Adrenal gland (tissue), 12 donors: Measurements from ENCODE around the gene MYPN. TPM values are rescaled to one million over a fixed set of nuclear protein-coding genes. Genes with fewer than 3 reads are reported as not detected.

Experiments used
- DNase-seq, 7 donors: peaks; one replicate each; pipeline ENCODE4 v3.0.0-alpha.2; 2019 to 2020
- H3K27ac ChIP-seq, 5 donors: fragments of 200-600 bp; sonication (generic) in 4 of 5; 1 replicate in 3 of 5; 2 replicates in 2 of 5; pipeline versions ENCODE4 v1.5.1 to v1.8.0; 2016 to 2020; ENCODE audit warnings: mild to moderate bottlenecking in 1 of 5
- H3K27me3 ChIP-seq: fragments of 200-600 bp; 2 replicates; pipeline ENCODE4 v1.8.0; 2021
- H3K36me3 ChIP-seq, 2 donors: fragments of 200-600 bp; replicated peaks in 1 of 2; 1 replicate in 1 of 2; 2 replicates in 1 of 2; pipeline versions ENCODE4 v1.5.1 to v1.8.0; 2018 to 2022
- H3K4me1 ChIP-seq, 2 donors: fragments of 200-600 bp; replicated peaks in 1 of 2; 1 replicate in 1 of 2; 2 replicates in 1 of 2; pipeline versions ENCODE4 v1.5.1 to v1.8.0; 2018 to 2021
- H3K4me3 ChIP-seq, 4 donors: fragments of 200-600 bp; sonication (generic) in 3 of 4; one replicate each; pipeline ENCODE4 v1.5.1; 2016 to 2018
- H3K9me3 ChIP-seq, 3 donors: fragments of 200-600 bp; sonication (generic) in 1 of 3; replicated peaks in 1 of 3; 1 replicate in 2 of 3; 2 replicates in 1 of 3; pipeline versions ENCODE4 v1.5.1 to v1.8.0; 2016 to 2021
- CTCF ChIP-seq, 6 experiments: fragments of 450-650 bp in 4 of 6; fragments of 200-600 bp in 2 of 6; sonication (generic) in 1 of 6; IDR thresholded peaks; 1 replicate in 5 of 6; 2 replicates in 1 of 6; pipeline versions ENCODE4 v1.5.1 to v1.8.0; 2016 to 2021; ENCODE audit warnings: antibody characterized with exemption in 6 of 6, mild to moderate bottlenecking in 2 of 6, moderate library complexity in 1 of 6
- POLR2A ChIP-seq, 2 donors: fragments of 450-650 bp; IDR thresholded peaks; one replicate each; pipeline ENCODE4 v1.6.1; 2017; ENCODE audit warnings: antibody characterized with exemption in 2 of 2, mild to moderate bottlenecking in 2 of 2, moderate library complexity in 1 of 2
- WGBS, 4 donors: extraction: QIAGEN DNeasy Blood & Tissue Kit in 2 of 4; methylation state at CpG; one replicate each; pipeline versions ENCODE4 v1.1.5 to v1.1.7; 2013 to 2017; 5-methylcytosine and 5-hydroxymethylcytosine counted together
- intact Hi-C, 2 donors: fragments of 100-400 bp; cut with DNase I; formaldehyde crosslinking; loops; one replicate each; pipeline versions ENCODE4 v1.14.1 to v1.15.0; 2022 to 2023
- polyA plus RNA-seq, 3 donors: library from polyadenylated mRNA; stranded (reverse); fragments of 200-250 nt in 2 of 3; fragments of 350-450 nt in 1 of 3; fragmentation: Illumina TruSeq in 1 of 3; extraction: RNeasy Lipid Tissue Mini Kit (QIAGEN cat#74804) in 1 of 3; gene quantifications; one replicate each; pipeline ENCODE4 v1.2.3, GENCODE V29; 2013 to 2014
- total RNA-seq, 9 donors: library from RNA; depleted of rRNA in 4 of 9; stranded (reverse); fragments of >200 nt in 4 of 9; fragments of 120-200 nt in 1 of 9; fragmentation: NEBNext Ultra II Directional in 1 of 9; extraction: Animal tissue kit (Norgen Biotek cat#: 25700) in 1 of 9; gene quantifications; one replicate each; pipeline versions ENCODE4 v1.1.0 to v1.2.4, GENCODE V29; 2013 to 2023
- donor health status: healthy with polysubstance abuse.
- donor health status: Bipolar disorder and iron deficiency.
- donor health status: DM: yes; HTN: yes; CAD: no.
- donor health status: DM: no; HTN: no; CAD: no.
- donor health status: DM: no; HTN: no; CAD: no.
- donor health status: DM: yes; HTN: yes; CAD: no.

Gene MYPN
- total and polyA plus RNA-seq, 12 donors = 0.10 to 1.9 (median 0.31) TPM; not detected in 2

- WGBS, 4 donors = 85 to 91% (median 88%) methylated on average over 15 of the region's 15 CpGs
- H3K9me3 ChIP-seq = no peaks in the 10 kb centered on the region
- no peak overlapping the region for H3K27ac ChIP-seq
- intact Hi-C loops = no loop called here
- H3K4me1 ChIP-seq = peaks cover 0 to 10% of the 10 kb centered on the region in 2 donors
- no peaks in the 10 kb centered on the region for H3K27me3 ChIP-seq
- no peak for DNase-seq
- no peak overlapping the region for H3K4me3 ChIP-seq
- no peaks in the 10 kb centered on the region for H3K36me3 ChIP-seq
- TF ChIP-seq POLR2A (IDR thresholded peaks at IDR 0.05) (no peak), CTCF (IDR thresholded peaks at IDR 0.05) (no peak)
These were observed 11.9 kb downstream of the MYPN start for GRCh38 chr10:68121020-68121743.

GRCh38 chr10:68121852-68122251, 12.6 kb downstream of the MYPN start:
- no peak for TF ChIP-seq CTCF (IDR thresholded peaks at IDR 0.05)
- no peak for TF ChIP-seq POLR2A (IDR thresholded peaks at IDR 0.05)
- DNase-seq = no peak
- 82 to 90% (median 88%) methylated on average over 9 of the region's 9 CpGs for WGBS, 4 donors
- Histone ChIP-seq H3K9me3 (no peaks in the 10 kb centered on the region), H3K36me3 (no peaks in the 10 kb centered on the region), H3K27me3 (no peaks in the 10 kb centered on the region), H3K4me1 (peaks cover 0 to 10% of the 10 kb centered on the region in 2 donors), H3K27ac (no peak overlapping the region), H3K4me3 (no peak overlapping the region)
- intact Hi-C loops = no loop called here

GRCh38 chr10:68124718-68125117, 15.4 kb downstream of the MYPN start:
- Histone ChIP-seq H3K9me3 (no peaks in the 10 kb centered on the region), H3K27ac (no peak overlapping the region), H3K36me3 (no peaks in the 10 kb centered on the region), H3K4me1 (peaks cover 0 to 10% of the 10 kb centered on the region in 2 donors), H3K4me3 (no peak overlapping the region), H3K27me3 (no peaks in the 10 kb centered on the region)
- no peak for DNase-seq
- intact Hi-C loops = no loop called here
- TF ChIP-seq CTCF (IDR thresholded peaks at IDR 0.05) = no peak
- no peak for TF ChIP-seq POLR2A (IDR thresholded peaks at IDR 0.05)
- 85 to 90% (median 87%) methylated on average over 3 of the region's 3 CpGs for WGBS, 4 donors

GRCh38 chr10:68125772-68126171, 16.5 kb downstream of the MYPN start:
- TF ChIP-seq CTCF (IDR thresholded peaks at IDR 0.05) (no peak), POLR2A (IDR thresholded peaks at IDR 0.05) (no peak)
- H3K27ac ChIP-seq = no peak overlapping the region
- H3K27me3 ChIP-seq = no peaks in the 10 kb centered on the region
- no peak overlapping the region for H3K4me3 ChIP-seq
- peak in 1 of 7 donors; percentile 7 for DNase-seq
- 25 to 42% (median 35%) methylated on average over 1 of the region's 1 CpG for WGBS, 4 donors
- H3K9me3 ChIP-seq = no peaks in the 10 kb centered on the region
- H3K36me3 ChIP-seq = no peaks in the 10 kb centered on the region
- H3K4me1 ChIP-seq = peaks cover 0 to 10% of the 10 kb centered on the region in 2 donors
- intact Hi-C loops = no loop called here
